NCI-H1694 (cell line): ENCODE results near the gene HEG1.
A peak's percentile ranks its signal among the peaks of the same experiment; 100 is the strongest.

Experiments used
- DNase-seq: peaks from one replicate; lab custom pipeline; 2025; lab: John Stamatoyannopoulos, UW

HEG1 gene

DNA sequence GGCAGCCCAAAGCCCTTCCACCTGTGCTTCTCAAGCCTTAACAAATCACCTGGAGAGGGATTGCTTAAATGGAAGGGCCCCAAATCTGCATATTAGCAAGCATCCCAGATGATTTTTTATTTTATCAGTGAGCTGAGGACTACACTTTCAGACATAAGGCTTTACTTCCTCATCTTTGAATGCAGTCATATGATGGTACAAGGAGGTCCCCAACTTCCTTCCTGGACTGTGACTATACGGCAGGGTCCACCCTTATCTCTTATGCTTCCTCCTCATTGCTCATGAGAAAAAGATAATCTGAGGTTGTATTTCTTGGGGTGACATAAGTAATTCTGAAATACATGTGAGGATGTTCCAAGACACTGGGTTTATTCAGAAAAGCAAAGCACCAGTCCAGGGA is 13.7 kb upstream of the HEG1 start:
- DNase-seq = no peak

DNA sequence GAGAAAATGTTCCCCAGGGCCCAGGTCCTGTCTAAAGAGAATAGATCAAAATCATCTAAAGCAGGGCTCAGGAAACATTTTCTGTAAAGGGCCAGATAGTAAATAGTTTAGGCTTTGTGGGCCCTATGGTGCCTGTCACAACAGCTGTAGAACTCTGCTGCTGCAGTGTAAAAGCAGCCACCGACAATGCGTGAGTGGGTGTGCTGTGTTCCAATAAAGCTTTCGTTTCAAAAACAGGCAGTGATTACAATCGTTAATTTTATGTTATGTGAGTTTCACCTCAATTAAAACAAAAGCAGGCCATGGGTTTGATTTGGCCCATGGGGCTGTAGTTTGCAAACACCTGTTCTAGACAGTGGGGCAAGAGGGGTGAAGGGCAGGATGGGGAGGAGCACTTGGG is 12.5 kb upstream of the HEG1 start:
- DNase-seq = no peak

DNA sequence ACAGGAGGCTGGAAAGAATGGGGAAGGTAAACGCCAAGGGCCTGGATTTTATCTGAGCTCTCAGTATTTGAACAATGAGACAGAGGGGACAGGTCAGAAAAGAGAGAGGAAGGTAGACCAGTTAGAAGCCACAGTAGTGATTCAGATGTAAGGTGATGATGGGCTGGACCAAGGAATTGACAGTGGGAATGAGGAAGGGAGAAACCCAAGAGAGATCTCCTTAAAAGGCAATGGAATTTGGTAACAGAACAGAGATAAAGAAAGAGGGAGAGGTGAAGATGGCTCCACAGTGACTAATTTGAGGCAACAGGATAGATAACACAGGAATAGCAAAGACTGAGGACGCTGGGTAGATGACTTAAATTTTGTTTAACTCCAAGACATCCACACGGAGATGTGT is 11.4 kb upstream of the HEG1 start:
- DNase-seq = no peak

DNA sequence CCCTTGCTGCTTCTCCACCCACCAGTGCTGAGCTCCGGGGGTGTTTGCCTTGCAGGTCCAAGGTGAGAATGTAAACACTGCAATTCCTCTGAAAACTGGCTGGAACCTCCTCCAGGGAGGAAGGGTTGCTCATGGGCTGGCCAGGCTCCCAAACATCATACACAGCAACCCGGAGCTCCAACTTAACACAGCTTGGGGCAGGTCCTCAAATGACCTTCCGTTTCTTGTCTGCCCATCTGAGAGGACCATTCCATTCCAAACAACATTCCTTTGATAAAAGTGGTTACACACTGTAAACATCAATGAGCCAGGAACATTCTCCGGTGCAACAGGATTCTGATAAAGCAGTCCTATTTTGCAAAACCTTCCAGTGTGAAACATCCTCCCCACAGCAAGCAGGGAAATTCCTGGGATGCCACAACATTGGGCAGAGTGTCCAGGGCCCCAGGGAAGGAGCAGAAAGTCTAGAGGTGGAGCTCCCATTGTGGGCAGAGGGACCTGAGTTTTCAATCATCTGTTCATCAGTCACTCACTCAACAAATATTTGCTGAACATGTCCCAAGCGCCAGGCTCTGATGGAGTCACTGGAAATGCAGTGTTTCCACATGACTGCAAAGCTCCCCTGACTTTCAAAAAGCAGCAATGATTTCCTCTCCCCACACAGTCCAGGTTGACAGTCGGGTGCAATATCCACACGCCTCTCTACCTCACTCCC is 7.3 kb upstream of the HEG1 start:
- no peak for DNase-seq

DNA sequence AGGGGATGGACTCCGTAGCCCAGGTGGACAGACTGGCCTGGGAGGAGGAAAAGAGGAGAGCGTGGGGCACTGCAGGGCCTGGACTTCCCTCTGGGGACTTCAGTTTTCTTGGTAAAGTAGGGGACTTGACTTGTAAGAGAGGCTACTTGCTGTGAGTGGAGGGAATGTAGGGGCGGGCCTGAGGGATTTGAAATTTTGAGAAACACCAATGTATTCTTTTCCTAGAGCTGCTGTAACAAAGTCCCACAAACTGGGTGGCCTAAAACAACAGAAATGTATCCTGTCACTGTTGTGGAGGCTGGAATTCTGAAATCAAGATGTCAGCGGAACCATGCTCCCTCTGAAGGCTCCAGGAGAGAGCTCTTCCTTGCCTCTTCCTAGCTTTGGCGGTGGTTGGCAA is 5.8 kb upstream of the HEG1 start:
- DNase-seq = no peak

DNA sequence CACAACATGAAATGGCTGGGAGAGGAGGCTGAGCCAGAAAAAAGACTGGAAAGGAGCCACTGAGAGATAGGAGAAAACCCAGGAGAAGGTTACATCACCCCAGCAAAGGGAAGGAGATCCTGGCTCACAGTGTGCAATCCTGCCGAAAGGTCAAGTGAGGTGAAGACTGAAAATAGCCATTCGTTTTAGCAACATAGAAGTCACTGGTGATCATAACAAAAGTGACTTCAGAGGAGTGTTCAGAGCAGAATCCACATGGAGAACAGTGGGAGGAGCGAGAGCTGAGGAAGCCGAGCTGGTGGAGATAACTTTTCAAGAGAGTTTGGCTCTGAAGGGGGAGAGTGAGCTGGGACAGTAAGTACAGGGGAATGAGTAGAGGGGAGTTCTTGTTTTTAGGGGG is 5.4 kb upstream of the HEG1 start:
- DNase-seq = no peak

DNA sequence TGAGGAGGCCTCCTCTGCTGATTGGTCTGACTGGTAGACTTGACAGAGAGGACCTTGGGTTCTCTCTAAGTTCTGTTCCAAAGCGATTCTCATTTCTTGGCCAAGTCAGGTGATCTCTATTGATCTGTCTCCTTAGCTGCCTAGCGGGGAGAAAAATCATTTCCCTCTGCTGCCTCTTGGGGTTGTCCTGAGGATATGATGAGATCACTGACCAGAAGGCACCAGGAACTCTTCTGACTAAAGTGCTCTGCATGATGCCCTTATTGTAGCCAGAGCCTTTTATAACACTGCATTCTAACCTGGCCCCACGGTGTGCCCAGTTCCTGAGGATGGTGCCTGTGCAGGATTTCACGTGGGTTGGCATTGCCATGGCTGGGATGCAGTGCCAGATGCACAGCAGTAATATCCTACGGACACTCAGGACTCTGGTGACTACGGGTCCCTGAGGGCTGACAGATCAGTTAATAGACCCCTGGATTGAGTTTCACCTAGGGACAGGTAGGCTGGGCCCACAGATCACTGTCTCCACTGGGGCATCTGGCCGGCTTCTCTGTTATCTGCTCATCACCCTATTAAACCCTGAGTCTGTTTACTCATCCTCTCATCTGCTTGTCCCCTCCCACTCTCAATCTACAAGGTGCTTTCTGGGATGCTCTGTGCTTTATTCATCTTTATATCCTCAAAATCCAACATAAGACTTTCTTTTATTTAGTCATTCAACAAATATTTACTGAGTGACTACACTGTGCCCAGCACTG is 3.9 kb upstream of the HEG1 start:
- no peak for DNase-seq

DNA sequence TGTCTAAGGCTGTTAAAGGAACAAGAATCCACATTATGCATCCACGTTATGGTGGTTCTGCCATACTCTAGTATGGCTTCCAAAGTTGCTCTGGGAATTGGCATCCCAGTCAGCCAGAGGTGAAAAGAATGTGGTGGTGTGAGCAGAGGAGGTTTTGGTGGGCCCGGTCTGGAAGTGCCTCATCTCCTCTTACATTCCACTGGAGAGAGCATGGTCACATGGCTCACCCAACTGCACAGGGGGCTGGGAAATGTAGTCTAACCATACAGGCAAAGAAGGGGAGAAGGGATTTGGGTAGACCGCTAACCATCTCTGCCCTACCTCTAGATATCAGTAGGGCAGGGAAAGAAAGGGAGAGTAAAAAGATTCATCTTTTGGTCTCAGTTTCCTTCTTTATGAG is 3.2 kb upstream of the HEG1 start:
- DNase-seq = no peak

DNA sequence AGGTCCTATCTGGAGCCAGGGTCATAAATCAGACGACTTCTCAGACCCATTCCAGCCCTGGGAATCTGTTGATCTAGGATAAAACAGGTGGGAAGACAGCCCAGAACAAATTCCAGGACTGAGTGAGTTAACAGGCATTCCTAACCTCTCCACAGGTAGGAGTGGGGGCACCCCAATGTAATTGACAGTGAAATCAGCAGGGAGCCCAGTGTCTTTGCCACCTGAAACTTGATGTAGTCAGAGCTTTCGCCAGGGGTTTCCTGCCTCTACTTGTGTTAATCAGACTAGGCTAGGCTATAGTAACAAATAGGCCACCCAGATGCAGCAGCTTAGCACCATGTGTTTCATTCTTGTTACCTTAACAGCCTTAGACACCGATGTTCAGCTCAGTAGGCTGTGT is 2.7 kb upstream of the HEG1 start:
- no peak for DNase-seq

DNA sequence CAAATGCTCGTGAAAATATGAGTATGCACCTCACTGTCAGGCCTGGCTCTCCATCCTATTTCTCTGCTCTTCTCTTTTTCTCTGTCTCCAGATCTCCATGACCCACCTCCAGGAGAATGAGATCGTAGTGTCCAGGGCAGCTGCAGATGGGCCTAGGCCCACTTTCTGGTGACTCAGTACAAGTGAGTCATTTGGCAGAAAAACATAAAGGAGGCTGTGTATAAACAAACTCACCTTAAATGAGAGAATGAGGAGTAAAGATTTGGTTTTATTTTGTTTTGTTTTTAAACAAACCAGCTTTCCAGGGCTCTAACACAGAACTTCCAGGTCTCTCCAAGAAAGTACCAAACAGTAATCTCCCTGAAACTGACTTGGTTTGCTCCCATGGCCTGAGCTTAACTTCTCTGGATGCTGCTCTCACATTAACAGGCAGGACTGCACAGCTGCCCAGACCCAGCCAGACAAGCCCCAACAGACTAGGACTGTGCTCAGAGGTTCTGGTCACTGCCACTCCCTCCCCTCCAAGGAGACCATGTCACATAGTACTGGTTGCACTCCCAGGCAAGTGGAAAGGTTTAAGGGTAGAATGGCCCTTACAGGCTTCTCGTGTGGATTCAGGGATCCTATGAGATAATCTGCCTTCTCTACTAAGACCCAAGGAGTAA is 1.5 kb upstream of the HEG1 start:
- no peak for DNase-seq

DNA sequence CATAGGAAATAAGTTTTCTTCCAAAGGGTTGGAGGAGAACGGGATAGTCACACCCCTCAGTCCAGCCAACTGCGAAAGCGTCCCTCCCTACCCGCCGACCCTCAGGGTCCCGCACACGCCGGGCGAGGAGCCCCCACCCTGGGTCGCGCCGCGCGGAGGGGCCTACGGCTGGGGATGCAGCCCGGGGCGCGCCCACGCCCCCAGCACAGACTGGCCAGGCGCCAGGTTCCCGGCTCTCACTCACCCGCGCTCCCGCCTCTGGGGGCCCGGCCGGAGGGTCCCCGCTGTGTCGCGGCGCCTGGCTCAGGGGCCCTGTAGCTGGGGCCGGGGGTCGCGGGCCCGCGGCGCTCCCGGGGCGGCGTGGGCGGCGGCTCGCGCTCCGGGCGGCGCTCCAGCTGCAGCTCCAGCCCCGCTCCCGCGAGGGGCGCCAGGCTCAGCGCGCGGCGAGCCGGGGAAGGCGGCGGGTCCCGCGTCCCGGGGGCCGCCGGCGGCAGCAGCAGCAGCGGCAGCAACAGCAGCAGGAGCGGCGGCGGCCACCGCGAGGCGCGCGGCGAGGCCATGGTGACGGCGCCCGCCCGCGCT is 375 bp downstream of the HEG1 start:
- DNase-seq = no peak

DNA sequence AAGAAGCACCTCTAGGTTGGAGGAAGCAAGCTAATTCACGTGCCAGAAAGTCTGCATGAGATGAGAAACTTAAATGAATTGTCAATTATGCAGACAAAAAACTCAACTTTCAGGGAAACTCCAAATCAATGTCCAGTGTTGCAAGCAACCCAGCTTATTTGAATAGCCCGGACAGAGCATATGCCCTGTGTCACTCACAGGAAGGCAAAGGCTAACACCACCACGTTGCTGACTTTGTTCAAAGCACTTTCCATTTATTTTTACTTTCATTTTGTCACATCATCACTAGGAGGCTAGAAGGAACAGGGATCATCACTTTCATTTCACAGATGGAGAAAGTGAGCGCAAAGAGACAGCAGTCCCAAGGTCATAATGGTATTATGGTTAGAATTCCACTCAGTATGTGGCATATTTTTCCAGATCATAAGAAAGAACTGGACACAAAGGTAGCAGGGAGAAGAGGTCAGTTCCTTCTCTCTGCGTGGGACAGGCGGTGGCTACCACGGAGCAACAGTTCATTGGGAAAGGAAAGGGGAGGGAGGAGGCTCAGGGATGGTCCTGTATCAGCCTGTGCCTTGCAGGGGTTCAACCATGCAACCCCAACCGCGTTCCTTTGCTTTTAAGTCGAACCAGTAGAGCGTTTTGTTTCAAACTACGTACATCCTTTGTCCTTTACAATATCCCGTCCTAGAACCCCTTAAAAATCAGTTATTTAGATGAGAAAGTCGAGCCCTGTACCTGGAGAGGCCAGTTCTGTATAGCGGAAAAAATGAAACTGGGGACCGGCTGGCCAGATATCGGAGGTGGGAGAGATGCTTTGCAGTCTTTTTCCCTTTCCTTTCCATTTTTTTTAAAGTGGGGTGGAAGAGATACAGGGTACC is 1.1 kb downstream of the HEG1 start:
- peak; percentile 14 for DNase-seq

DNA sequence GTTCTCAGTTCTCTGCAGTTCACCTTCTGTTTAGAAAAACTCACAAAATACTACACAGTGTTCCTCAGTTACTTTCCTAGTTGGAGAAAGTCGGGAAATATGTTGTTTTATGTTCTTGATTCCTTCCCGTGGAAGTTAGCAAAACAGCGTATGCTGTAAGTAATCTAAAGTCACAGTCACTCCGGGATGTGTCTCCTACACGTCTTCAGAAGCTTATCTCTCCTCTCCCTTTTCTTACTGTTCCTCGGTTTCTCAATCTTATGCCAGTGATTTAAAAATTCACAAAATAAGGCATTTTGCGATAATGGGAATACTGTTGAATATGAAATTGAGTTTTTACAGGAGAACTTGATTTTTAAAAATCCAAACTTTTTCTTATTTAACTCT is 1.7 kb downstream of the HEG1 start:
- DNase-seq = no peak

DNA sequence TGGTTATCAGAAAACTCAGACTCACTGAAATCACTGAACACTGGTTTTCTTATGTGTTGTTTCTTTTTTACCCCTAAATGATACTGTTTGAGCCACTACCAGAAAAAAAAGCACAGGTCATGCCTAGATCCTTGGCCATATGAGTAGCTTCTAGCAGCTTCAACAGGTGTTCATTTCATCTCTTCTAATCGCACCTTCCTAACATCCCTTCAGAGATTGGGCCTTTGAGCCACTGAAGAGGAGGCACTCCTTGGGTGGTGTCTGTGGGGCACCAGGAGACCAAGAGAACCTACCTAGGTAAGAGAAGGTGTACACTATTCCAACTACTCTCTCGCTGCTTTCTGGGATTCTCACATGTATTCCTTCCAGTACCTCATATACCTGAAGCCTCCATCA is 2.5 kb downstream of the HEG1 start:
- DNase-seq = no peak

DNA sequence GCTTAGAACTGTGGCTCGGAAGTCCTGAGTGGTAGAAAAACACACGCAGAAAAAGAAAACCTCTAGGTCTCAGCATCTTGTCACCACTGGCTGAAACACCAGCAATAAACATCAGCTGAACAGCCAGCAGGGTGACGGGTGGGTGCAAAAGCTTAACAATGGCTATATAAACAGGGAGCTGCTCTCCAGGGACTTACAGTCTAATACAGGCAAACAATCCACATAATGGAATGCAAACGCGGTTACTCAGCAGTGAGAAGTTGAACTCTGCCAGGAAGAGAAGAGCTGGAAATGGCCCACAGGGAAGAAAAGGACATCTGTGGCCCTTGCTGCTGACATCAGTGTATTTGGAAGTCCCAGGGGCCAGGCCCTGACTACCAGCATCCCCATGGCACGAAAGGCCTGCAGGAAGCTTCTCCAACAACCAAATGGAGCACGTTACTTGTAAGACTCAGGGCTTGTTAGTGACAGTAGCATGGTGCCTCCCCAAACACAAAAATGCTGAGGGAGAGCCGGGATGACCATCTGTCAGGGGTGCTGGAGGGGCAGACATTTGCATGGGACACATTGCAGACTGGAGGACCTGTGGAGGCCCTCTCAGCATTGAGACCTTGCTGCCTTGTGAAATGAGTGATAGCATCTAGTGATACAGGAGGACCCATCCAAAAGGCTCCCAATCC is 3.0 kb downstream of the HEG1 start:
- no peak for DNase-seq

DNA sequence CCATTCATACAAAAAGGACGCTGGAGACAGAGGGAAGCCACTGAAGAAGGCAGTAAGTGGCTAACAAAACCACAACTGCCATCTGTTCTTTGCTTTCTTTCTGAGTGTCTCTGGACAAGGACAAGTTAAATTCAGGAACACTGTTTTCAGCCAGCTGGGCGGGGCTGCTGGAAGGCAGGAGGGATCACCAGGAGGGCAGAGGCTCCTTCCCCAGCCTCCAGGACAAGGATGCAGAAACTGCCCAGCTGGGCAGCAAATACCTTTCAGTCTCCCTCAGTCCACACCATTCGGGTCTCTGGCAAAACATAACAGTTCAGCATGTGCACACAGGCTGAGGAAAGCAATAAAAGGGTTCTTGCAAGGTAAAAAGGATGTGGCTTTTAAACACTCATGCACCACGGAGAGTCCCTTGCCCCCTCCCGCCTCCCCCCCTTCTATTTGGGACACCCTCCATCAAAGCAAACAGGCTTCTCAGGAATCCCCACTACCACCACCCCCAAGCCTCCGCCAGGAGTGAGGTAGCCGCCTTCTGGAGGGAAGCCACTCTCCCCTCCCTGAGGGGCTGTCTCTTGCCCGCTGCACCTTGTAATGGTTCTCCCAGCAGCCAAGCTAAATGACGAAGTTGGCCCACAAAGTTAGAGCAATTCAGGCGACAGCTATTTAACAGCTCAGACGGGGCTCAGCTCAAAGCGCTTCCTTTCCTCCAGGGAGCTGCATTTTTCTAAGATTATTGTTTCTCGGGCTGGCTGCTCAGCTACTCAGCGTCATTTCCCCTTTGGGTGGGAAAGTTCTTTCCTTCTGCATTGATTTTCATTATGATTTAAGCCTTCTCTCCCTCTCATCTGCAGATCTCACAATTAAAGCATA is 3.8 kb downstream of the HEG1 start:
- DNase-seq = no peak

DNA sequence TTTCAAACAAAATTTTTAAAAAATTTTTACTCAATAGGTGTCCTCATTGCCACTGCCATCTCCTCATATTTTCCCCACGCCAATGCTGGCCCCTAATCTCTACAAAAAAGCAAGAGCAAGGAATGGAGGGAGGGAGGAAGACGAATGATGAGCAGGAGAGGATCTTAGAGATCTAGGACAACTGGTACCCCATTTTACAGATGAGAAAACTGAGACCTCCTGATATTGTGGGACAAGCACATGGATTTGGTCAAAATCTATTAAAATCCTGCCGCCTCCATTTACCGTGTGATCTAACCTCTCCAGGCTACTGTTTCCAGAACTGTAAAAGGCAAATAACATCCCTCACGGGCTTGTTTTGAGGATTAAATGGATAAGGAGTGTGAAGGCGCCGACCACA is 4.6 kb downstream of the HEG1 start:
- DNase-seq = no peak

DNA sequence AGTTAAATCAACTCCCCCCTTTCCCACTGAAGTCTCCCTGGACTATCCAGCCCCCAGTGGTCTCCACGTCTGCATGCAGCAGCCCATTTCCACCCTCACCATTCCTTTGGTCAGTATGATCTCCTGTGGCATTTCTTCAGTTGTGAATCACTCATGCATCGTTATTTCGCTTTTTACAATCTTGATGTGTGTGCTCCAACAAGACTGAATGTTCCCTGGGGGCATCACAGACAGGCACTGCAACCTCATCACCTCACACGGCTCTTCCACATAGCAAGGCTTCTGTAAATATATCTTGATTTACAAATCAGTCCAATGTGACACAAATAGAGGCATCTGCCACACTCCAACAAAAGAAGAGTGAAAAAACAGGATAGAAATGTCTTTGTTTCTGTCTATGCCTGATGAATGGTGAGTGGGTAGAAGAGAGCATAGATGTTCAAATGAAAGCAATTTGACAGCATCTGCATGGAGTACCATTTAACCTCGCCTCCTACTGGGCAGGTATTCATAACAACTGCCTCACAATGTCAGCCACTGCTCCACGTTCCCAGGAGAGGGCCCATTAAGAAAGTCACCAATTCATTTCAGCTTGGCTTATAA is 5.2 kb downstream of the HEG1 start:
- DNase-seq = no peak

DNA sequence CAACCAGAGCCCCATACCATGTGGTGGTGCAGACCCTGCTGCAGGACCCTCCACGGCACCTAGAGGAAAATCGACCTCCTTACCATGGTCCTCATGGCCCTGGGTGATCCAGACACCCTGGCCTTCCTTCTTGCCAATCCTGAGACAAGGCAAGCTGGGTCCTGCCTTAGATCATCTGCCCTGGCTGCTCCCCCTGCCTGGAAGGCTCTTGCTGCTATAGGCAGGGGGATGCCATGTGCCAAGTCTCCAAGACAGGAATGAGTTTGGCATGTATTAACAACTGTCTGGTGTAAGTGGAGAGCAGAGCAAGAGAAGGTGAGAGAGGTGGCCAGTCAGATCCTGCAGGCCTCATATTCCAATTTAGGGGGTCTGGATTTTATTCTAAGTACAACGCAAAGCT is 7.5 kb downstream of the HEG1 start:
- DNase-seq = no peak

DNA sequence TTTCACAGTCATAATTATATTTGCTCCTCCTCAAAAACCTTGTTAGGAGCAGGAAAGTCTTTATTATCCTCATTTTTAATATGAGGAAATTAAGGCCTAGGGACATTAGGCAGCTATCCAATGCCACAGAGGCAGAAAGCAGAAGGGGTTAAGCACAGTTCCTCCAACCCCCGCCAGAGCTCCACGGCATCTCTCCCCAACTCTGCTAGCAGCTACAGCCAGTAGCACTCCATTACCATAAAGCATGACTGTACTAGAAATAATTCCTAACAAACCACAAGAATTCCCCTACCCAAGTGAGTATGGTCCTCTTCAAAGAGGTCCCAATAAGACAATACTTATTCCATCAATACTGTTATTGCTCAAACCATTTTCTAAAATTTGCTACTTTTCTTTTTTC is 9.8 kb downstream of the HEG1 start:
- DNase-seq = no peak
